Small intestine (tissue), 7 donors: ENCODE results near the gene NXPH2. TPM values are rescaled to one million over a fixed set of nuclear protein-coding genes. Genes with fewer than 3 reads are reported as not detected.

ENCODE experiments used
- DNase-seq, 2 donors: peaks; one replicate each; pipeline versions ENCODE4 v3.0.0 to v3.0.0-alpha.2; 2013
- FAIRE-seq: peaks from 2 replicates; lab custom pipeline; 2012; peaks lifted over from hg19 to GRCh38; lab: Jason Lieb, UNC
- H3K27ac ChIP-seq, 3 donors: one replicate each; pipeline ENCODE4 v1.5.1; 2013; ENCODE audit warnings: low read length in 2 of 3, mild to moderate bottlenecking in 2 of 3, control low read depth in 1 of 3, inconsistent platforms in 1 of 3, low read depth in 1 of 3, moderate library complexity in 1 of 3
- H3K27me3 ChIP-seq, 3 donors: one replicate each; pipeline ENCODE4 v1.6.1; 2013; ENCODE audit warnings: low read length in 3 of 3, inconsistent platforms in 1 of 3; ENCODE audit not compliant: control insufficient read depth in 3 of 3, insufficient read depth in 3 of 3
- H3K36me3 ChIP-seq, 3 donors: one replicate each; pipeline ENCODE4 v1.6.1; 2013; ENCODE audit warnings: low read length in 3 of 3, inconsistent platforms in 1 of 3, low read depth in 1 of 3, mild to moderate bottlenecking in 1 of 3, moderate library complexity in 1 of 3; ENCODE audit not compliant: control insufficient read depth in 3 of 3, insufficient read depth in 2 of 3
- H3K4me1 ChIP-seq, 3 donors: one replicate each; pipeline ENCODE4 v1.6.1; 2013; ENCODE audit warnings: low read length in 2 of 3, inconsistent platforms in 1 of 3, low read depth in 1 of 3, mild to moderate bottlenecking in 1 of 3, moderate library complexity in 1 of 3; ENCODE audit not compliant: control insufficient read depth in 3 of 3, insufficient read depth in 2 of 3
- H3K4me3 ChIP-seq, 3 donors: one replicate each; pipeline ENCODE4 v1.5.1; 2013; ENCODE audit warnings: low read length in 3 of 3, control low read depth in 1 of 3, inconsistent platforms in 1 of 3, low read depth in 1 of 3, mild to moderate bottlenecking in 1 of 3, moderate library complexity in 1 of 3
- H3K9me3 ChIP-seq, 2 donors: one replicate each; pipeline ENCODE4 v1.6.1; 2013; ENCODE audit warnings: low read depth in 1 of 2, low read length in 1 of 2; ENCODE audit not compliant: control insufficient read depth in 2 of 2, insufficient read depth in 1 of 2
- WGBS, 3 donors: extraction: QIAGEN DNeasy Blood & Tissue Kit; methylation state at CpG; one replicate each; pipeline ENCODE4 v1.1.7; 2013; 5-methylcytosine and 5-hydroxymethylcytosine counted together
- polyA plus RNA-seq, 4 donors: library from polyadenylated mRNA; stranded (reverse) in 3 of 4; unstranded in 1 of 4; fragments of 200-250 nt in 3 of 4; fragments of 120-200 nt in 1 of 4; gene quantifications; one replicate each; pipeline versions ENCODE4 v1.2.1 to v1.2.3, GENCODE V29; 2013
- donor health status: healthy with polysubstance abuse.
- donor health status: control.
- donor health status: control.
- donor health status: Bipolar disorder and iron deficiency.
- donor health status: healthy.

Gene NXPH2
- polyA plus RNA-seq, 4 donors = 0.24 TPM; not detected in 2

GRCh38 chr2:138632066-138632620 is 148.0 kb downstream of the NXPH2 start:
- FAIRE-seq (no peak), DNase-seq (no peak)
- no peak overlapping the region for H3K27ac ChIP-seq
- H3K4me3 ChIP-seq = no peak overlapping the region
- no peaks in the 10 kb centered on the region for H3K27me3 ChIP-seq
- 68 to 83% (median 74%) methylated on average over 2 of the region's 2 CpGs for whole genome bisulfite sequencing, 3 donors
- no peaks in the 10 kb centered on the region for H3K9me3 ChIP-seq
- H3K4me1 ChIP-seq = no peaks in the 10 kb centered on the region
- H3K36me3 ChIP-seq = no peaks in the 10 kb centered on the region

GRCh38 chr2:138630164-138630563 is 150.0 kb downstream of the NXPH2 start:
- Histone ChIP-seq H3K27ac (no peak overlapping the region), H3K9me3 (no peaks in the 10 kb centered on the region), H3K4me1 (no peaks in the 10 kb centered on the region), H3K27me3 (no peaks in the 10 kb centered on the region), H3K36me3 (no peaks in the 10 kb centered on the region), H3K4me3 (no peak overlapping the region)
- no peak for DNase-seq
- no peak for FAIRE-seq
- WGBS, 3 donors = 88 to 93% (median 90%) methylated on average over 2 of the region's 2 CpGs

- FAIRE-seq = no peak
- Histone ChIP-seq H3K4me1 (no peaks in the 10 kb centered on the region), H3K27ac (no peak overlapping the region), H3K4me3 (no peak overlapping the region), H3K9me3 (no peaks in the 10 kb centered on the region), H3K27me3 (peaks cover 0 to under 1% (median 0%) of the 10 kb centered on the region in 3 donors), H3K36me3 (no peaks in the 10 kb centered on the region)
- DNase-seq = no peak
- 92 to 97% (median 96%) methylated on average over 1 of the region's 1 CpG for WGBS, 3 donors
Observed at GRCh38 chr2:138626148-138626547, 154.0 kb downstream of the NXPH2 start.

GRCh38 chr2:138622613-138623012 is 157.6 kb downstream of the NXPH2 start:
- no peak overlapping the region for H3K4me3 ChIP-seq
- 47 to 76% (median 66%) methylated on average over 3 of the region's 3 CpGs for WGBS, 3 donors
- no peaks in the 10 kb centered on the region for H3K9me3 ChIP-seq
- no peak overlapping the region for H3K27ac ChIP-seq
- H3K36me3 ChIP-seq = no peaks in the 10 kb centered on the region
- H3K4me1 ChIP-seq = no peaks in the 10 kb centered on the region
- DNase-seq (no peak), FAIRE-seq (no peak)
- H3K27me3 ChIP-seq = peaks cover 0 to 2% (median 0%) of the 10 kb centered on the region in 3 donors

GRCh38 chr2:138621139-138621538 is 159.1 kb downstream of the NXPH2 start:
- no peak overlapping the region for H3K4me3 ChIP-seq

GRCh38 chr2:138620431-138620830 is 159.8 kb downstream of the NXPH2 start:
- no peaks in the 10 kb centered on the region for H3K36me3 ChIP-seq
- no peak overlapping the region for H3K27ac ChIP-seq
- FAIRE-seq (no peak), DNase-seq (no peak)
- no peaks in the 10 kb centered on the region for H3K9me3 ChIP-seq
- H3K27me3 ChIP-seq = peaks cover 0 to 2% (median 0%) of the 10 kb centered on the region in 3 donors
- no peak overlapping the region for H3K4me3 ChIP-seq
- 65 to 74% (median 70%) methylated on average over 2 of the region's 2 CpGs for WGBS, 3 donors
- H3K4me1 ChIP-seq = no peaks in the 10 kb centered on the region

More at GRCh38 chr2:138621139-138621538, 159.1 kb downstream of the NXPH2 start:
- no peaks in the 10 kb centered on the region for H3K9me3 ChIP-seq
- no peak for FAIRE-seq
- H3K27me3 ChIP-seq = peaks cover 0 to 2% (median 0%) of the 10 kb centered on the region in 3 donors
- 13 to 56% (median 47%) methylated on average over 3 of the region's 3 CpGs for WGBS, 3 donors
- peak in 1 of 2 donors; percentile 15 for DNase-seq
- H3K36me3 ChIP-seq = no peaks in the 10 kb centered on the region
- H3K4me1 ChIP-seq = no peaks in the 10 kb centered on the region
- no peak overlapping the region for H3K27ac ChIP-seq
